ENCODE data around the gene ZNF81. TPM values are rescaled to one million over a fixed set of nuclear protein-coding genes. Genes with fewer than 3 reads are reported as not detected.

Gene ZNF81
- polyA plus RNA-seq, 2 of the 4 experiments (the other 2 are of a cell fraction), result 3.8 to 8.3 TPM

DNA sequence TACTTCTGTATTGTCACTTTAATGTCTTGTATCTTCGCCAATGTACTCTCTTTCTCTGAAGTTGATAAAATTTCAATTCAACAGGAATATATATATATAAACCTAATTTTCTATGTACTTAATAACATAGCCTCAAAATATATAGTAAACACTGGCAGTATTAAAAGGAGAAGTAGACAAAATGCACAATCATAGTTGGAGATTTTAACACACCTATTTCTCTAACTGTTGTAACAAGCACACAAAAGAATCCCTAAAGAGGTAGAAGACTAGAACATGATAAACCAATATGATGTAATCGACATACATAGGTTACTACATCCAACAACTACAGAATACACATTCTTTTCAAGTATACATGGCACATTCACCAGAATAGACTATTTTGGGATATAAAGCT is 65.5 kb downstream of the ZNF81 start:
- 66% methylated on average over 2 of the region's 2 CpGs for WGBS (ENCODE audit: missing lambda C conversion rate)
- FAIRE-seq (no peak), ATAC-seq (no peak), DNase-seq (ENCODE audit: low read depth in 1 of 2, low spot score in 1 of 2) (no peak)
- H3K9me3 ChIP-seq, result 0 out of 3 replicates have a peak, but pooled peaks cover 3% of the 10 kb centered on the region
- TF ChIP-seq, protein P1, sequence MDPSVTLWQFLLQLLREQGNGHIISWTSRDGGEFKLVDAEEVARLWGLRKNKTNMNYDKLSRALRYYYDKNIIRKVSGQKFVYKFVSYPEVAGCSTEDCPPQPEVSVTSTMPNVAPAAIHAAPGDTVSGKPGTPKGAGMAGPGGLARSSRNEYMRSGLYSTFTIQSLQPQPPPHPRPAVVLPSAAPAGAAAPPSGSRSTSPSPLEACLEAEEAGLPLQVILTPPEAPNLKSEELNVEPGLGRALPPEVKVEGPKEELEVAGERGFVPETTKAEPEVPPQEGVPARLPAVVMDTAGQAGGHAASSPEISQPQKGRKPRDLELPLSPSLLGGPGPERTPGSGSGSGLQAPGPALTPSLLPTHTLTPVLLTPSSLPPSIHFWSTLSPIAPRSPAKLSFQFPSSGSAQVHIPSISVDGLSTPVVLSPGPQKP (IDR thresholded peaks at IDR 0.05; ENCODE audit: low read depth, low read length), result no peak
- no peak for TF ChIP-seq EHMT2 (IDR thresholded peaks at IDR 0.05; ENCODE audit: low read depth)
- TF ChIP-seq, protein P2, sequence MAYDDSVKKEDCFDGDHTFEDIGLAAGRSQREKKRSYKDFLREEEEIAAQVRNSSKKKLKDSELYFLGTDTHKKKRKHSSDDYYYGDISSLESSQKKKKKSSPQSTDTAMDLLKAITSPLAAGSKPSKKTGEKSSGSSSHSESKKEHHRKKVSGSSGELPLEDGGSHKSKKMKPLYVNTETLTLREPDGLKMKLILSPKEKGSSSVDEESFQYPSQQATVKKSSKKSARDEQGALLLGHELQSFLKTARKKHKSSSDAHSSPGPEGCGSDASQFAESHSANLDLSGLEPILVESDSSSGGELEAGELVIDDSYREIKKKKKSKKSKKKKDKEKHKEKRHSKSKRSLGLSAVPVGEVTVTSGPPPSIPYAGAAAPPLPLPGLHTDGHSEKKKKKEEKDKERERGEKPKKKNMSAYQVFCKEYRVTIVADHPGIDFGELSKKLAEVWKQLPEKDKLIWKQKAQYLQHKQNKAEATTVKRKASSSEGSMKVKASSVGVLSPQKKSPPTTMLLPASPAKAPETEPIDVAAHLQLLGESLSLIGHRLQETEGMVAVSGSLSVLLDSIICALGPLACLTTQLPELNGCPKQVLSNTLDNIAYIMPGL (CRISPR knock-in tag; IDR thresholded peaks at IDR 0.05; ENCODE audit: borderline replicate concordance), result no peak
- TF ChIP-seq MAFK (IDR thresholded peaks at IDR 0.05; ENCODE audit: partially characterized antibody), result no peak
- TF ChIP-seq EP300 (IDR thresholded peaks at IDR 0.05), result no peak
- TF ChIP-seq, protein P3, sequence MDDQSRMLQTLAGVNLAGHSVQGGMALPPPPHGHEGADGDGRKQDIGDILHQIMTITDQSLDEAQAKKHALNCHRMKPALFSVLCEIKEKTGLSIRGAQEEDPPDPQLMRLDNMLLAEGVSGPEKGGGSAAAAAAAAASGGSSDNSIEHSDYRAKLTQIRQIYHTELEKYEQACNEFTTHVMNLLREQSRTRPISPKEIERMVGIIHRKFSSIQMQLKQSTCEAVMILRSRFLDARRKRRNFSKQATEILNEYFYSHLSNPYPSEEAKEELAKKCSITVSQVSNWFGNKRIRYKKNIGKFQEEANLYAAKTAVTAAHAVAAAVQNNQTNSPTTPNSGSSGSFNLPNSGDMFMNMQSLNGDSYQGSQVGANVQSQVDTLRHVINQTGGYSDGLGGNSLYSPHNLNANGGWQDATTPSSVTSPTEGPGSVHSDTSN (IDR thresholded peaks at IDR 0.05), result no peak
- no peak for TF ChIP-seq SREBF2 (IDR thresholded peaks at IDR 0.05)
- TF ChIP-seq CHD2 (IDR thresholded peaks at IDR 0.05; ENCODE audit: low read length, partially characterized antibody), result no peak
- no peak for TF ChIP-seq NR3C1 (IDR thresholded peaks at IDR 0.05)
- no peak for TF ChIP-seq RNF2 (IDR thresholded peaks at IDR 0.05; ENCODE audit: borderline replicate concordance, low read depth)
- TF ChIP-seq HDAC2 (IDR thresholded peaks at IDR 0.05), result no peak
- TF ChIP-seq PHF8 (IDR thresholded peaks at IDR 0.05; ENCODE audit: borderline replicate concordance, low read depth), result no peak
- no peak for TF ChIP-seq ZSCAN20 (CRISPR knock-in tag; IDR thresholded peaks at IDR 0.05)
- H3K4me2 ChIP-seq, result no peak overlapping the region
- ChIA-PET POLR2A (no interaction called here), CTCF (no interaction called here)
- no peak overlapping the region for H3K4me3 ChIP-seq
- H3K27ac ChIP-seq, result no peak overlapping the region
- no peaks in the 10 kb centered on the region for H3K4me1 ChIP-seq

DNA sequence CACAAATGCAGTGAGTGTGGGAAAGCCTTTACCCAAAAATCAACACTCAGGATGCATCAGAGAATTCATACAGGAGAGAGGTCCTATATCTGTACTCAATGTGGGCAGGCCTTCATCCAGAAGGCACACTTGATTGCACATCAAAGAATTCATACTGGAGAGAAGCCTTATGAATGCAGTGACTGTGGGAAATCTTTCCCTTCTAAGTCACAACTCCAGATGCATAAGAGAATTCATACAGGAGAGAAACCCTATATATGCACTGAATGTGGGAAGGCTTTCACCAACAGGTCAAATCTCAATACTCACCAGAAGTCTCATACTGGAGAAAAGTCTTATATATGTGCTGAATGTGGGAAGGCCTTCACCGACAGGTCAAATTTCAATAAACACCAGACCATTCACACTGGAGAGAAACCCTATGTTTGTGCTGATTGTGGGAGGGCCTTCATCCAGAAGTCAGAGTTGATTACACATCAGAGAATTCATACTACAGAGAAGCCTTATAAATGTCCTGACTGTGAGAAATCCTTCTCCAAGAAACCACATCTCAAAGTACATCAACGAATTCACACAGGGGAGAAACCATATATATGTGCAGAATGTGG is 79.3 kb downstream of the ZNF81 start:
- no peak for ATAC-seq
- Histone ChIP-seq H3K27ac (no peak overlapping the region), H3K9me3 (peaks cover 55% of the 10 kb centered on the region), H3K4me2 (no peak overlapping the region), H3K4me3 (no peak overlapping the region), H3K4me1 (no peaks in the 10 kb centered on the region)
- DNase-seq (ENCODE audit: low read depth in 1 of 2, low spot score in 1 of 2), result no peak
- CTCF ChIA-PET, result no interaction called here
- TF ChIP-seq HOXA7 (CRISPR knock-in tag; IDR thresholded peaks at IDR 0.05), result no peak
- TF ChIP-seq HEYL (CRISPR knock-in tag; IDR thresholded peaks at IDR 0.05), result no peak
- TF ChIP-seq ESRRA (IDR thresholded peaks at IDR 0.05; ENCODE audit: borderline replicate concordance, low read length), result no peak
- TF ChIP-seq, protein P1 (IDR thresholded peaks at IDR 0.05; ENCODE audit: low read depth, low read length), result no peak
- no peak for TF ChIP-seq POLR2A (IDR thresholded peaks at IDR 0.05; ENCODE audit: low read length)
- no peak for TF ChIP-seq BHLHE40 (IDR thresholded peaks at IDR 0.05; ENCODE audit: low read depth, low read length)
- TF ChIP-seq POLR2AphosphoS2 (conservative IDR thresholded peaks at IDR 0.05; ENCODE audit: low read length), result no peak
- no peak for TF ChIP-seq JUN (IDR thresholded peaks at IDR 0.05)
- no peak for TF ChIP-seq FOXS1 (CRISPR knock-in tag; IDR thresholded peaks at IDR 0.05)
- TF ChIP-seq EHF (CRISPR knock-in tag; IDR thresholded peaks at IDR 0.05), result no peak
- TF ChIP-seq NR3C1 (IDR thresholded peaks at IDR 0.05), result no peak
- TF ChIP-seq, protein P4, sequence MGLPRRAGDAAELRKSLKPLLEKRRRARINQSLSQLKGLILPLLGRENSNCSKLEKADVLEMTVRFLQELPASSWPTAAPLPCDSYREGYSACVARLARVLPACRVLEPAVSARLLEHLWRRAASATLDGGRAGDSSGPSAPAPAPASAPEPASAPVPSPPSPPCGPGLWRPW (IDR thresholded peaks at IDR 0.05), result no peak
- no peak for TF ChIP-seq KDM5A (IDR thresholded peaks at IDR 0.05)
- no peak for TF ChIP-seq HOXB5 (CRISPR knock-in tag; IDR thresholded peaks at IDR 0.05)
- TF ChIP-seq RCOR1 (IDR thresholded peaks at IDR 0.05; ENCODE audit: low read depth, low read length), result no peak
- no peak for TF ChIP-seq TP53 (CRISPR knock-in tag; IDR thresholded peaks at IDR 0.05)
- WGBS (ENCODE audit: missing lambda C conversion rate), result 52% methylated on average over 2 of the region's 2 CpGs
- POLR2A ChIA-PET, result no interaction called here
- FAIRE-seq, result no peak

Measured in A549 (cell line).